HCT116 (cell line): ENCODE measurements around the gene BTN1A1. TPM values are rescaled to one million over a fixed set of nuclear protein-coding genes. Genes with fewer than 3 reads are reported as not detected.

Source experiments
- ATAC-seq: fragments of 200-7000 bp; cut with Tn5 transposase; 2 replicates; pipeline ENCODE4 v1.9.1; 2020; ENCODE audit warnings: mild to moderate bottlenecking, moderate library complexity
- BruUV-seq: library from RNA; stranded (reverse); fragments of 400-500 nt; replicated peaks from 2 replicates; lab custom pipeline; 2021; lab: Mats Ljungman, UMichigan
- CTCF ChIA-PET: fragments of 300-600 bp; sonication (Branson Sonifier 250); formaldehyde crosslinking; loops from one replicate; lab custom pipeline; 2021; ENCODE audit warnings: antibody characterized with exemption; lab: Charles Lee
- POLR2A ChIA-PET: fragments of 300-600, 350-600 bp; sonication (Branson Sonifier 250); formaldehyde crosslinking; loops from one replicate; lab custom pipeline; 2021; ENCODE audit warnings: antibody characterized with exemption; lab: Charles Lee
- RAD21 ChIA-PET, 2 experiments: fragments of 300-600 bp; sonication (Branson Sonifier 250); formaldehyde crosslinking; loops; one replicate each; lab custom pipeline; 2023; ENCODE audit warnings: low total read pairs in 2 of 2; ENCODE audit not compliant: uncharacterized antibody in 2 of 2, unreplicated experiment in 2 of 2, low non-redundant PET in 1 of 2; lab: Charles Lee
- DNase-seq: peaks from one replicate; pipeline ENCODE4 v3.0.0-alpha.2; 2010; ENCODE audit warnings: low read depth, low spot score
- H2AFZ ChIP-seq: fragments of 200-600 bp; shearing (Covaris generic), sonication (generic); 2 replicates; pipeline ENCODE4 v1.6.1; 2017; ENCODE audit warnings: low read depth, mixed run types, mixed read lengths, antibody characterized with exemption, low read length; ENCODE audit not compliant: poor library complexity, severe bottlenecking
- H3K27ac ChIP-seq: 2 replicates; pipeline ENCODE4 v1.5.1; 2012; ENCODE audit warnings: low read depth, low read length
- H3K27me3 ChIP-seq: fragments of 200-600 bp; sonication (generic); 2 replicates; pipeline ENCODE4 v1.6.1; 2016; ENCODE audit warnings: mixed run types, low read length, mixed read lengths; ENCODE audit not compliant: insufficient read depth
- H3K36me3 ChIP-seq, 2 experiments: fragments of 200-500 bp in 1 of 2; fragments of 200-600 bp in 1 of 2; sonication (Bioruptor generic) in 1 of 2; sonication (generic) in 1 of 2; 2 replicates each; pipeline versions ENCODE4 v1.5.1 to v1.6.1; 2014 to 2016; ENCODE audit warnings: low read length in 2 of 2, inconsistent platforms in 1 of 2, mixed read lengths in 1 of 2, mixed run types in 1 of 2; ENCODE audit not compliant: insufficient read depth in 2 of 2, control insufficient read depth in 1 of 2
- H3K4me1 ChIP-seq, 2 experiments: fragments of 200-600 bp in 1 of 2; sonication (generic) in 1 of 2; 2 replicates each; pipeline versions ENCODE4 v1.5.1 to v1.6.1; 2012 to 2017; ENCODE audit warnings: low read length in 2 of 2, inconsistent platforms in 1 of 2, mild to moderate bottlenecking in 1 of 2, mixed read lengths in 1 of 2, mixed run types in 1 of 2, moderate library complexity in 1 of 2; ENCODE audit not compliant: insufficient read depth in 2 of 2, control insufficient read depth in 1 of 2
- H3K4me2 ChIP-seq: fragments of 200-600 bp; sonication (generic); 2 replicates; pipeline ENCODE4 v1.6.1; 2017; ENCODE audit warnings: mixed run types, low read length, mixed read lengths
- H3K4me3 ChIP-seq, 2 experiments: fragments of 200-600 bp in 1 of 2; sonication (generic) in 1 of 2; replicated peaks in 1 of 2; 2 replicates each; pipeline ENCODE4 v1.5.1; 2011 to 2016; ENCODE audit warnings: low read length in 2 of 2, control low read depth in 1 of 2, low read depth in 1 of 2, mild to moderate bottlenecking in 1 of 2, mixed read lengths in 1 of 2, mixed run types in 1 of 2
- H3K79me2 ChIP-seq: fragments of 200-600 bp; sonication (generic); 2 replicates; pipeline ENCODE4 v1.6.1; 2017; ENCODE audit warnings: mild to moderate bottlenecking, mixed run types, low read length, moderate library complexity, mixed read lengths; ENCODE audit not compliant: insufficient read depth
- H3K9ac ChIP-seq: fragments of 200-600 bp; sonication (generic); 2 replicates; pipeline ENCODE4 v1.6.1; 2016; ENCODE audit warnings: low read length, mixed read lengths
- H3K9me2 ChIP-seq: fragments of 200-600 bp; sonication (generic), shearing (Covaris generic); 2 replicates; pipeline ENCODE4 v1.6.1; 2017; ENCODE audit warnings: mixed run types, mild to moderate bottlenecking, moderate library complexity; ENCODE audit not compliant: insufficient read depth
- H3K9me3 ChIP-seq, 2 experiments: fragments of 200-500 bp in 1 of 2; fragments of 200-600 bp in 1 of 2; sonication (Bioruptor generic) in 1 of 2; sonication (generic) in 1 of 2; 2 replicates each; pipeline ENCODE4 v1.6.1; 2014 to 2017; ENCODE audit warnings: low read length in 2 of 2, mixed read lengths in 2 of 2, inconsistent platforms in 1 of 2, low read depth in 1 of 2, mild to moderate bottlenecking in 1 of 2, mixed run types in 1 of 2, moderate library complexity in 1 of 2; ENCODE audit not compliant: control insufficient read depth in 1 of 2, insufficient read depth in 1 of 2
- H4K20me1 ChIP-seq: fragments of 200-600 bp; sonication (generic), shearing (Covaris generic); 2 replicates; pipeline ENCODE4 v1.6.1; 2017; ENCODE audit warnings: mixed run types, mild to moderate bottlenecking, moderate library complexity; ENCODE audit not compliant: insufficient read depth
- CBX3 ChIP-seq: IDR thresholded peaks from 2 replicates; pipeline ENCODE4 v1.6.1; 2012; ENCODE audit warnings: low read depth
- EGR1 ChIP-seq: IDR thresholded peaks from 2 replicates; pipeline ENCODE4 v1.6.1; 2012; ENCODE audit warnings: low read depth
- ELF1 ChIP-seq: IDR thresholded peaks from 2 replicates; pipeline ENCODE4 v1.6.1; 2012; ENCODE audit warnings: low read depth, borderline replicate concordance
- EZH2 ChIP-seq: fragments of 200-600 bp; sonication (generic); IDR thresholded peaks from 2 replicates; pipeline ENCODE4 v1.6.1; 2017; ENCODE audit warnings: antibody characterized with exemption, mixed run types
- EZH2phosphoT487 ChIP-seq: fragments of 200-600 bp; IDR thresholded peaks from 2 replicates; pipeline ENCODE4 v1.6.1; 2018; ENCODE audit warnings: antibody characterized with exemption, borderline replicate concordance
- JUND ChIP-seq: IDR thresholded peaks from 2 replicates; pipeline ENCODE4 v1.6.1; 2012
- POLR2A ChIP-seq: IDR thresholded peaks from 2 replicates; pipeline ENCODE4 v1.7.0; 2011; ENCODE audit warnings: borderline replicate concordance; ENCODE audit not compliant: insufficient read depth, insufficient read length; ENCODE audit errors: extremely low read depth
- POLR2AphosphoS5 ChIP-seq: IDR thresholded peaks from 2 replicates; pipeline ENCODE4 v1.6.1; 2011; ENCODE audit warnings: mild to moderate bottlenecking, low read depth, low read length, moderate library complexity
- RAD21 ChIP-seq: IDR thresholded peaks from 2 replicates; pipeline ENCODE4 v1.6.1; 2012; ENCODE audit warnings: low read depth, mild to moderate bottlenecking
- SP1 ChIP-seq: IDR thresholded peaks from 2 replicates; pipeline ENCODE4 v1.6.1; 2012; ENCODE audit warnings: low read depth
- SRF ChIP-seq: IDR thresholded peaks from 2 replicates; pipeline ENCODE4 v1.6.1; 2012; ENCODE audit warnings: low read depth
- ZBTB33 ChIP-seq: IDR thresholded peaks from 2 replicates; pipeline ENCODE4 v1.6.1; 2011; ENCODE audit warnings: mild to moderate bottlenecking, low read length, moderate library complexity; ENCODE audit not compliant: insufficient replicate concordance; ENCODE audit errors: extremely low read depth
- ZFX ChIP-seq: fragments of 450-650 bp; IDR thresholded peaks from 2 replicates; pipeline ENCODE4 v1.6.1; 2017
- intact Hi-C: fragments of 100-400 bp; cut with micrococcal nuclease; formaldehyde crosslinking; loops from 2 replicates; pipeline ENCODE4 v1.10.0; 2022
- total RNA-seq: library from RNA; stranded (reverse); gene quantifications from one replicate; pipeline ENCODE4 v1.2.1, GENCODE V29; 2021; ENCODE audit not compliant: unreplicated experiment
- TF ChIP-seq, protein P1 (sequence below): IDR thresholded peaks from 2 replicates; pipeline ENCODE4 v1.6.1; 2012
- TF ChIP-seq, protein P2 (sequence below): IDR thresholded peaks from 2 replicates; pipeline ENCODE4 v1.6.1; 2012; ENCODE audit warnings: low read depth

BTN1A1 gene
- total RNA-seq, 1 experiment from 2014 or later, result 0.32 TPM

GRCh38 chr6:26533532-26533931, 33.4 kb downstream of the BTN1A1 start:
- no peak for TF ChIP-seq SRF
- no peak for TF ChIP-seq ELF1
- TF ChIP-seq RAD21, result no peak
- no peak for TF ChIP-seq POLR2A
- H3K27ac ChIP-seq, result peak overlapping the region; percentile 47; the same call in 1 of the 2 replicates
- H3K9me2 ChIP-seq, result no peaks in the 10 kb centered on the region
- no TSS peak for BruUV-seq
- ATAC-seq (no peak), DNase-seq (no peak)
- H3K4me1 ChIP-seq, result peaks cover 8 to 26% of the 10 kb centered on the region in 2 experiments; a peak in 3 of 4 replicates
- H2AFZ ChIP-seq, result peak overlapping the region; percentile 76
- POLR2A ChIA-PET, result interaction anchor here (0.7 to 1.5 kb wide), 3 partner anchors 15 to 512 kb away, joined by 3 to 5 read pairs (median 3); a partner anchor contains a TSS
- CTCF ChIA-PET, result interaction anchor here (0.9 to 2.4 kb wide), 2 partner anchors 14 to 62 kb away, joined by 3 to 11 read pairs; no protein-coding TSS in a partner anchor
- no peaks in the 10 kb centered on the region for H4K20me1 ChIP-seq
- H3K4me3 ChIP-seq, result peak overlapping the region; percentile 46 to 60
- no peaks in the 10 kb centered on the region for H3K36me3 ChIP-seq
- H3K9me3 ChIP-seq, result no peaks in the 10 kb centered on the region
- no peaks in the 10 kb centered on the region for H3K27me3 ChIP-seq
- intact Hi-C loops, result loop anchor here (2.0 to 10.0 kb wide), 2 partner anchors 193 to 359 kb away; no protein-coding TSS in a partner anchor
- peak overlapping the region; percentile 54 for H3K9ac ChIP-seq
- H3K79me2 ChIP-seq, result peaks cover 3% of the 10 kb centered on the region
- H3K4me2 ChIP-seq, result peak overlapping the region; percentile 93
- RAD21 ChIA-PET, result no interaction called here

DNA sequence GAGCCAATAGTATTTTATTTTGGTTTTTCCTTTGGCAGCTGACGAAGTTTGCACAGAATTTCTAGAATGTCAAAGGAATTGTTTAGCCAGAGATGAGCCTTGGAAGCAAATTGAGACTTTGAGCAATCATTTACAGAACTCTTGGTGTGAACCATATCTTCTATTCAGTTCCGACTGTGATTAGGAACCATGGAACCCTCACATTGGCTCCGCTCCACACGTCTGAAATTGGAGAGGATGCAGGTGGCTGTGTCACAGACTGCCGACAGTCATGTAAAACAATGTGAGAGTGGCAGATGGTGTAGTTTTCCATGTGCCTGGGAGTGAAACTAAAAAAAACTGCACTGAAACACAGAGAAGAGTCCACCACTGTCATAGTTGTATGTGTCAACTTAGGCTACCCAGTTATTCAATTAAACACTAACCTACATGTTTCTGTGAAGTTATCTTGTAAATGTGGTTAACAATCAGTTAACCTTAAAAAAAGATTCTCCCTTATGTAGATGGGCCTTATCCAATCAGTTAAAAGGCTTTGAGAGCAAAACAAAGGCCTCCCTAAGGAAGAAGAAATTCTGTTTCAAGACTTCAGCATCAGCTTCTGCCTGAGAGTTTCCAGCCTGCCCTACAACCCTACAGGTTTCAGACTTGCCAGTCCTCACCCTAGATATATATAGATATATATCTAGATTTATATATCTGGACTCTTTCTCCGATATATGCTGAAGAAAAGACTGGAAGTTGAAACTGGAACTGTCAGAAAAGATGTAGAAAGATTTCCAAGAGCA, 34.8 kb downstream of the BTN1A1 start:
- POLR2A ChIA-PET, result no interaction called here
- intact Hi-C loops, result loop anchor here (5.0 to 10.0 kb wide), 2 partner anchors 223 to 360 kb away; no protein-coding TSS in a partner anchor
- H3K27me3 ChIP-seq, result no peaks in the 10 kb centered on the region
- H3K9ac ChIP-seq, result no peak overlapping the region
- DNase-seq (no peak), ATAC-seq (no peak)
- no peak overlapping the region for H3K4me2 ChIP-seq
- H3K4me1 ChIP-seq, result peaks cover 11 to 36% of the 10 kb centered on the region in 2 experiments
- H3K79me2 ChIP-seq, result peaks cover 17% of the 10 kb centered on the region
- H3K27ac ChIP-seq, result no peak overlapping the region
- RAD21 ChIA-PET, result no interaction called here
- BruUV-seq, result no TSS peak
- no peak overlapping the region for H2AFZ ChIP-seq
- no peaks in the 10 kb centered on the region for H4K20me1 ChIP-seq
- H3K4me3 ChIP-seq, result no peak overlapping the region
- no peaks in the 10 kb centered on the region for H3K9me2 ChIP-seq
- no peaks in the 10 kb centered on the region for H3K36me3 ChIP-seq
- CTCF ChIA-PET, result no interaction called here
- no peaks in the 10 kb centered on the region for H3K9me3 ChIP-seq
- TF ChIP-seq EGR1 (no peak), EZH2phosphoT487 (no peak), CBX3 (no peak), SP1 (no peak), JUND (no peak), ELF1 (no peak), ZFX (no peak), ZBTB33 (no peak), EZH2 (no peak), SRF (no peak), POLR2AphosphoS5 (no peak)
- TF ChIP-seq, protein P1, sequence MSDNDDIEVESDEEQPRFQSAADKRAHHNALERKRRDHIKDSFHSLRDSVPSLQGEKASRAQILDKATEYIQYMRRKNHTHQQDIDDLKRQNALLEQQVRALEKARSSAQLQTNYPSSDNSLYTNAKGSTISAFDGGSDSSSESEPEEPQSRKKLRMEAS, result no peak
- TF ChIP-seq, protein P2, sequence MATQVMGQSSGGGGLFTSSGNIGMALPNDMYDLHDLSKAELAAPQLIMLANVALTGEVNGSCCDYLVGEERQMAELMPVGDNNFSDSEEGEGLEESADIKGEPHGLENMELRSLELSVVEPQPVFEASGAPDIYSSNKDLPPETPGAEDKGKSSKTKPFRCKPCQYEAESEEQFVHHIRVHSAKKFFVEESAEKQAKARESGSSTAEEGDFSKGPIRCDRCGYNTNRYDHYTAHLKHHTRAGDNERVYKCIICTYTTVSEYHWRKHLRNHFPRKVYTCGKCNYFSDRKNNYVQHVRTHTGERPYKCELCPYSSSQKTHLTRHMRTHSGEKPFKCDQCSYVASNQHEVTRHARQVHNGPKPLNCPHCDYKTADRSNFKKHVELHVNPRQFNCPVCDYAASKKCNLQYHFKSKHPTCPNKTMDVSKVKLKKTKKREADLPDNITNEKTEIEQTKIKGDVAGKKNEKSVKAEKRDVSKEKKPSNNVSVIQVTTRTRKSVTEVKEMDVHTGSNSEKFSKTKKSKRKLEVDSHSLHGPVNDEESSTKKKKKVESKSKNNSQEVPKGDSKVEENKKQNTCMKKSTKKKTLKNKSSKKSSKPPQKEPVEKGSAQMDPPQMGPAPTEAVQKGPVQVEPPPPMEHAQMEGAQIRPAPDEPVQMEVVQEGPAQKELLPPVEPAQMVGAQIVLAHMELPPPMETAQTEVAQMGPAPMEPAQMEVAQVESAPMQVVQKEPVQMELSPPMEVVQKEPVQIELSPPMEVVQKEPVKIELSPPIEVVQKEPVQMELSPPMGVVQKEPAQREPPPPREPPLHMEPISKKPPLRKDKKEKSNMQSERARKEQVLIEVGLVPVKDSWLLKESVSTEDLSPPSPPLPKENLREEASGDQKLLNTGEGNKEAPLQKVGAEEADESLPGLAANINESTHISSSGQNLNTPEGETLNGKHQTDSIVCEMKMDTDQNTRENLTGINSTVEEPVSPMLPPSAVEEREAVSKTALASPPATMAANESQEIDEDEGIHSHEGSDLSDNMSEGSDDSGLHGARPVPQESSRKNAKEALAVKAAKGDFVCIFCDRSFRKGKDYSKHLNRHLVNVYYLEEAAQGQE, result no peak
